MM.1S (cell line): ENCODE measurements around the gene MAP3K2.

ENCODE experiments used
- EZH2 ChIP-seq: fragments of 300-600 bp; sonication (generic); optimal IDR thresholded peaks from 2 replicates; pipeline ENCODE3; 2017; ENCODE audit warnings: low read depth, mild to moderate bottlenecking, antibody characterized with exemption, low read length, mixed read lengths
- EZH2phosphoT487 ChIP-seq: fragments of 300-600 bp; sonication (generic); IDR thresholded peaks from 2 replicates; pipeline ENCODE4 v1.6.1; 2018; ENCODE audit warnings: antibody characterized with exemption, low read length
- TF ChIP-seq, protein P1 (sequence below): fragments of 300-600 bp; sonication (generic); IDR thresholded peaks from 2 replicates; pipeline ENCODE4 v1.5.1; 2016; ENCODE audit warnings: antibody characterized with exemption, low read length, mixed read lengths

DNA sequence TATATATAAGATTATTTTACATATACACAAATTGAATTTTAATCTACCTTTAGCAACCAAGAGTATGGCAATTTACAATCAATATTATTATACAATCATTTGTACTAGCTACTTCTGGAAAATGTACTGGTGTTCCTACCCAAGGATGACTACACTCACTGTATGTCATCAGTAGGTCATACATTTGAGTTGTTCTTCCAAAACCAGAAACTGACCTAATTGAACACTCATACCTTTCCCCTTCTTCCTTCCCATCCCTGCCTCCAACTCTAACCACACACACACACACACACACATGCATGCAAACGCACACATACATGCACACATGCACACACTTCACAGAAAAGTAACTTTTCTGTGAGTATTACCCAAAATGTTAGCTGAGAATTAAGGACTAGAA, 85.6 kb downstream of the MAP3K2 start:
- TF ChIP-seq, protein P1, sequence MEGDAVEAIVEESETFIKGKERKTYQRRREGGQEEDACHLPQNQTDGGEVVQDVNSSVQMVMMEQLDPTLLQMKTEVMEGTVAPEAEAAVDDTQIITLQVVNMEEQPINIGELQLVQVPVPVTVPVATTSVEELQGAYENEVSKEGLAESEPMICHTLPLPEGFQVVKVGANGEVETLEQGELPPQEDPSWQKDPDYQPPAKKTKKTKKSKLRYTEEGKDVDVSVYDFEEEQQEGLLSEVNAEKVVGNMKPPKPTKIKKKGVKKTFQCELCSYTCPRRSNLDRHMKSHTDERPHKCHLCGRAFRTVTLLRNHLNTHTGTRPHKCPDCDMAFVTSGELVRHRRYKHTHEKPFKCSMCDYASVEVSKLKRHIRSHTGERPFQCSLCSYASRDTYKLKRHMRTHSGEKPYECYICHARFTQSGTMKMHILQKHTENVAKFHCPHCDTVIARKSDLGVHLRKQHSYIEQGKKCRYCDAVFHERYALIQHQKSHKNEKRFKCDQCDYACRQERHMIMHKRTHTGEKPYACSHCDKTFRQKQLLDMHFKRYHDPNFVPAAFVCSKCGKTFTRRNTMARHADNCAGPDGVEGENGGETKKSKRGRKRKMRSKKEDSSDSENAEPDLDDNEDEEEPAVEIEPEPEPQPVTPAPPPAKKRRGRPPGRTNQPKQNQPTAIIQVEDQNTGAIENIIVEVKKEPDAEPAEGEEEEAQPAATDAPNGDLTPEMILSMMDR: no peak
- no peak for TF ChIP-seq EZH2
- no peak for TF ChIP-seq EZH2phosphoT487
